NCI-H226 (cell line): ENCODE measurements around the gene ZNF141.
"Not testable (repeated sequence)": the region's sequence is repeated elsewhere in the genome, so short reads cannot be mapped to it uniquely, and the experiment has no call there.

Source experiments
- DNase-seq: peaks from one replicate; pipeline ENCODE4 v3.0.0-alpha.2; 2015

Gene ZNF141

DNA sequence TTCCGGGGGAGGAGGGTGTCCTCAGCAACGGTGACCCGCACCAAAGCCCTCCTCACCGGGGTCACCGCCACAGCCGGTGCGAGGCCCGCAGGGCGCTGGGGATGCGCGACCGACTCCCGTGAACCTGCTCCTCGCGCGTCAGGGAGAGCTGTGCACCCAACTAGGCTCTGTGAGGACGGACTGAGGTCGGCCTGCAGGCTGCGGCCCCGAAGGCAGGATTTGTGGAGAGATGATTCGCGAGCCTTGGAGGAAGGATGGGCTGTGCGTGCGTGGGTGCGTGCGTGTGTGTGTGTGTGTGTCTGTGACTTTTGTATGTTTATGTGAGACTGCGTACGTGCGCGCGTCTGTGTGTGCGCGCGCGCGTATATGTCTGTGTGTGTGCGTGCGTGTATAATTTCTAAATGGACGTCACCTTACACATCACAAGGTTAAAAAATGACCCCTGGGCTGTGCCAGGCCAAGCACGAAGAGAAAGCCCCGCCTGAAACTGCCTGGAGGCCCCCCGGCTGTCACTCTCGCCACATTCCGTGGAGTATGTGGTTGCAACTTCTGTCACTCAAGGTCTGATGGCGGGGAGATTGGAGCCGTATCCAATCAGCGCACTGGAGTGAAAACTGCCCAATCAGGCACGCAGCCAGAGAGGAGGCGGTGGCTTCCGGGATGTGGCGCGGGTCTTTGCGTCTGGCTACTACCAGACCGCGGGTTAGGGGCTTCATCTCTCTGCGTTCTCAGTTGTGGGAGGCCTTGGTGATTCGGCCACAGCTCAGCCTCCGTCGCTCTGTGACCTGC lies at the start of gene ZNF141:
Gene ZNF141, plus strand, starts transcription at position 672 of the 789 bp plus-strand sequence. CDS start 170 bp downstream, outside the sequence.
- DNase-seq = peak; percentile 95

DNA sequence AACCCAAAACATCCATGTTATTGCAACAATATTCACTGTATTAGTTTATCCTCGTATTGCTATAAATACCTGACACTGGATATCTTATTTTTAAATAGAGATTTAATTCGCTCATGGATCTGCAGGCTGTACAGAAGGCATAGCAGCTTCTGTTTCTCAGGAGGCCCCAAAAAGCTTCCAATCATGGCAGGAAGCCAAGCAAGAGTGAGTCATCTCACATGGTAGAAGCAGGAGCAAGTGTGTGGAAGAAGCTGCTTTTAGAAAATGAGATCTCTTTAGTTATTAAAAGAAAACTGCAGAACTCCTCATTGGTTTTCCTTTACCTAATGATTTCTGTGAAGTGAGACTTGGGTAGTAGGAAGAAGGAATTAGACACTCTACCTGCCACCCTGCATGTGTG lies 48.7 kb upstream of the ZNF141 start:
- DNase-seq = no peak

DNA sequence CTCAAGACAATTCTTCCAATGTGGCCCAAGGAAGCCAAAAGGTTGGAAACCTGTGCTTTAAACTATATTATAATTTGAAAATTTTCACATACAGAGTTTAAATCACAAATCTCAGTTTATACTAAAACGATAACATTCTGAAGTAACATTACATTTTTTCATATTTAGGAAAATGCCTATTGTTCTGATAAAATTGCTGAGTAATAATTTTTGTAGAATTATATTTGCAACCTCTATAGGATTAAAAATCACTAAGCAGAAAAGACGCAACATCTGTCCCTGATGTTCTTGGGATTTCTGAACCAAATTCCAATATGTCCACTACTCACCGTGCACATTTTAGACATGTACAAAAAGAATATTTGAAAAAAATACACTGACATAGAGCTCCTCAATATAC lies 42.9 kb upstream of the ZNF141 start:
- DNase-seq = no peak

DNA sequence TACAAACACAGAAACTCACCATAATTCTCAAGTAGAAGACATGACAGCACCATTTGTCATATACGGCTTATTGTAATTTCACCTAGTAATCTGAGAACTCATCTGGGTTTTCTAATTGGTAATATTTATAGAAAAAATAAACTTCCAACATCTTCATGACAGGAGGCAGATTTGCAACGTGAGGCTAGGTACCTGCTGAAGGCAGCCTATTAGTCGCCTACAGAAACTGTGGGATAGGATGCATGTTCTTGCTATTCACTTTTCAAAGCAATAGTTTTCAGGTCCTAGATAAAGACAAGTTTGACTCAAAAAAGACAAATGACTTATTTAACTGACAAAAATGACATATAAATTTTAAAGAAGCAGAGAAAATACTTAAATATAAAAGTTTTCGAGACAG lies 35.2 kb upstream of the ZNF141 start:
- DNase-seq = no peak

DNA sequence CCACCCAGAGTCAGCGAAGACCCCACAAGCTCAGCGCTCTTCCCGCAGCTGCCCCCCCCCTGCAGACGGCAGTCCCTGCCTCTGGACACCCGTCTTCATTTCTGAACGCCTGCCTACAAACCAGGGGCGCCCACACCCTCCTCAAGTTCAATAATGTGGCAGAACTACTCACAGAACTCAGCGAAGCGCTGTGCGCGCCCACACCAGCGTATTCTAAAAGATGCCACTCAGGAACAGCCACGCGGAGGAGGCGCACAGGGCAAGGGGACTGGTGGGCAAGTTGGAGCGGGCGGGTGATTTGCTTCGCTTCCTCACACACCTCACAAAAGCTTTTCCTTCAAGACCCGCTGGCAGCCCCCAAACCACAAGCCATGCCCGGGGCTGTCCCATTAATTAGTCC lies 33.1 kb upstream of the ZNF141 start:
- not testable (repeated sequence) for DNase-seq

DNA sequence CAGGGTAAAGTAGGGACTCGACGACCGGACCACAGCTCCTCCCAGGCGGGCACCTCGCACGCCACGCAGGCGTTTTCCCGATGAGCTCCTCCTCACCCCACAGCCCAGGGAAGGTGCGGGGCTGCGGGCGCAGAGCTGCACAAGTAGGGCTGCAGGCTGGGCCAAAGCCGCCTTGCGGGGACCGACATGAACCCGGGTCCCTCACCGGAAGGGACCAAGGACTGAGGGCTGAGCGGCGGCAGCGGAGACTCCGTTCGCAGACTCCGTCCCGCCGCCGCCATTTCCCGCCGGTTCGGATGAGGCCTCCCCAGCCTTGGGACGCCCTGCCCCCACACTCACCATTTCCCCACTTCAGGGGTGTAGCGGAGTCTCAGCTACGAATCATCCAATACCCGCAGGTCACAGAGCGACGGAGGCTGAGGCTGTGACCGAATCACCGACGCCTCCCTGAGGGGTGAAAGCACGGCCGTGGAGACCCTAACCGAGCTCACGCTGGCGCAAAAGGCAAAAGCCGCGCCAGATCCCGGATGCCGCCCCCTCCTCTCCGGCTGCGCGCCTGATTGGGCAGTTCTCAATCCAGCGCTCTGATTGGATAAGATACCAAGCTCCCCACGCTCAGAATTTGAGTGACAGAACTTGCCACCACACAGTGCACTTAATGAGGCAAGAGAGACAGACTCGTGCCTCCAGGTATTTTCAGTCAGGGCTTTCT lies 32.5 kb upstream of the ZNF141 start, which contains the start of gene ZNF732:
Gene ZNF732, minus strand, starts transcription at position 506 of the 712 bp plus-strand sequence. Its CDS starts 164 bp downstream, at position 342.
- no peak for DNase-seq

DNA sequence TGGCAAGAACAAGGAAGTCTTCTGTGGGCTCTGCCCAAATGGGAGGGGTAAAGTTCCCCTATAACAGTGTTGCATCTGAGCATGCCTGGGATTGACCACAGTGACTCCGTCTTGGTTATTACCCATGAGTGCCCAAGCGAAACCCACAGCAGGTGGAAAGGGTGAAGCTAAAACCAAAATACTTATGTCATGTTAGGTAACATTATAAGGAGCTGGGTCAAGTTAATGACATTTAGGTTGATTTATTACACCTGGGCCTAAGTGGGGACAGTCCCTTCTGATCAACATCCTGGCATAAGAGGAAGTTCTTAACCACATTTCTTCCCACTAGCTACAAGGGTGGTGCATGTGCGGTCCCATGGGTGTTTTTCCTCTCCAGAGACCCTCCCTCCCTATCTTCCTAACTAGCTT lies 31.1 kb upstream of the ZNF141 start:
- no peak for DNase-seq

DNA sequence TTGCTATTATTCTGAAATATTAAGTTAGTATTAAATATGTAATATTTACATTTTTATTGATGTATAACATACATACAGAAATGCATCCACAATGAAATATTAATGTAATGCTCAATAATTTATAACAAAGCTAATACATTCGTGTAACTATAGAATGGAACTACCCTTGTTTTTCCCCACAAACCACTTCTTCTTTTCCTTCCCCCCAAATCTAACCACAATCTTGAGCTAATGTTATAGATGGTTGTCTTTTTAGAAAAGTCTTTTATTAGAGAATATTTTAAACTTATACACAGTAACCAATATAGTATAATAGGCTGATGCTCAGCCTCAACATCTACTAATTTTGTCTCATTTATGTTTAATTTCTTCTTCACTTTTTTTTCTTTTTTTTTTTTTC lies 27.8 kb upstream of the ZNF141 start:
- DNase-seq = no peak

DNA sequence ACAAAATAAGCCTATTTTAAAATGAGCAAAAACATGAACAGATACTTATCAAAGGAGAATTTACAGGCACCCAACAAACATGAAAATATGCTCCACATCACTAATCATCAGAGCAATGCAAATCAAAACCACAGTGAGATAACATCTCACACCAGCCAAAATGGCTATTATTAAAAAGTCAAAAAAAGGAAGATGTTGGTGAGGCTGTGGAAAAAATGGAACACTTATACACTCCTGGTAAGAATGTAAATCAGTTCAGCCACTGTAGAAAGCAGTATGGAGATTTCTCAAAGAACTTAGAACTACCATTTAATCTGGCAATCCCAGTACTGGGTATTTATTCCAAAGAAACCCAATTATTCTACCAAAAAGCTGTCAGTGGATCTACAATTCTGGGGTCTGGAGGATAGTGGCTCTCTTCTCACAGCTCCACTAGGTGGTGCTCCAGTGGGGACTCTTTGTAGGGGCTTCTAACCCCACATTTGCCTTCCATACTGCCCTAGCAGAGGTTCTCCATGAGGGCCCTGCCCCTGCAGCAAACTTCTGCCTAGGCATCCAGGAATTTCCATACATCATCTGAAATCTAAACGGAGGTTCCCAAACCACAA lies 23.2 kb upstream of the ZNF141 start:
- DNase-seq = no peak

DNA sequence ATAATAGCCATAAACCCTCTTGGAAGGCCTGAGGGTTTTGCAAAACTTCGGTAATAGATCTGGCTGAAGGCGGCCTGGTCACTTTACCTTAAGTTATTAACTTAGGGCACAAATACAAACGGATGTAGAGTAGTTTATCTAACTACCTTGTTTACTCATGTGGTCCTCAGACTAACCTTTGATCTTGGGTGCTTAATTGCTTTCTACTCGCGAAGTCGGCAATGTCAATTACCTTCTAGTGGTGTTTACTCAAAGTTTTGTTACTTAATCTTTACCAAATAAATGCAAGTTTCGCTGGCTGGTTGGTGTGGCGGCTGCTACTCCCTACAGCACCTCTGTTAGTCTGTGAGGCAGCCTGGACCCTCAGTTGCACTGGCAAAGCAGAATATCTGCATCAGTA lies 8.9 kb upstream of the ZNF141 start:
- no peak for DNase-seq

DNA sequence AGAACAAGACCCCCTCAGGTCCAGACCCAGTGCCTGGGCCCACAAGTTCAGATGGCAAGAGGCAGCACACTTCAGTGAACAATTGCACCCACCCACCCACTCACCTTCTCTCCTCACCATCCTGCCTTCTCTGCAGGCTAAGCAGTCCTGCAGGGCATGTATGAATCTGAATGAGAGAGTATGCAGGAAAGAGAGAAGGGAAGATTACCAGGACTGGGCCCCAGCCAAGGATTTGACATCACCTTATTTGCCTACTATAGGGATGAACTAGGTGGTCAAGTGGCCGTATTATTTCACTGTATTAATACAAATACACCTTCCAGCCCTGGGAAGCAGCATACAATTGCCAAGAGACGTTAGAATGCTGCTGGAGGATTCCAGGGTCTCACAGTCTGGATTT lies 2.1 kb upstream of the ZNF141 start:
- no peak for DNase-seq

DNA sequence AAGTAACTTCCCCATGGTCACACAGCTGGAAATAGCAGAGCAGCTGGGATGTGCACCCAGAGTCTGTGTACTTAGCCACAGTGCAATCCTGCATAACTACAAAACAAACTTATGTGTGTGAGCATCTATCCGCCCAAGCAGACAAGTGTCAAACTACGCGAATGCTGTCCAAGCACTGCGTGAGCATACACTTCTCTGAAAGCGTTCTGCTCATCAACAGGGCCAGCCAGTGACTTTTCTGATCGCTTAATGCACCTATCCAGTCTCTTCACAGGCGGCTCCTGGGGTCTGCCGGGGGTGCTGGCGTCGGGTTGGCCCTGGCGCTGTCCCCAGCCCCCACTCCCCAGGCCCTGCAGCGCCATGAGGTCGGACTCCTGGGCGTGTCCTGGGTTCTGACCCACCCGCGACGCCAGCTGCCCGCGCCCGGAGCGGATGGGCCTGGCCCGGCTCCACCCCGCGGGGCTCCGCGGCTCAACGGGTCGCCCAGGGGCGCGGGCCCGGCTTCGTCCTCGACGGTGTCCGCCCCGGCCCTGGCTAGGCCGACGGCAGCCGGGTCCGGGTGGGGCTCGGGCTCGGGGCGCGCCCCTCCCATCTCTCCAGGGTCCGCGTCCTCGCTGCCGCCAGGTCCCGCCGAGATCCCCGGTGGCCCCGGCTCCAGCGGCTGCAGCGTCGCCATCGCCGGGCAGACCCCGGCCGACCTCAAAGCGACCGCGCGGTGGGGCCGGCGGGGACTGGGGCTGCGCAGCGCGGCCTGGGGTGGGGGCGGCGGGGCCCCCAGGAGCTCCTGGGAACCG lies 1.3 kb upstream of the ZNF141 start:
- no peak for DNase-seq

DNA sequence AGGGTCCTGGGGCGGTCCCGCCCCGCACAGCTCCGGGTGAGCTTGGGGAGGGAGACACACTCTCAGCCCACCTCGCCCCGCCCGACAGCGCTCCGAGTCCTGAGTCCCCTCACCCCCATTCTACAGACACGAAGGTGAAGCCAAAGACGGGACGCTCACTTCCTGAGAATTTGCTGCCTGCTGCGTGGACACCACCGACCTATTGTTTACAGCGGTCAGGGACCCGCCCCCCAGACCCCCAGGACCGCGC lies 796 bp upstream of the ZNF141 start:
- no peak for DNase-seq

DNA sequence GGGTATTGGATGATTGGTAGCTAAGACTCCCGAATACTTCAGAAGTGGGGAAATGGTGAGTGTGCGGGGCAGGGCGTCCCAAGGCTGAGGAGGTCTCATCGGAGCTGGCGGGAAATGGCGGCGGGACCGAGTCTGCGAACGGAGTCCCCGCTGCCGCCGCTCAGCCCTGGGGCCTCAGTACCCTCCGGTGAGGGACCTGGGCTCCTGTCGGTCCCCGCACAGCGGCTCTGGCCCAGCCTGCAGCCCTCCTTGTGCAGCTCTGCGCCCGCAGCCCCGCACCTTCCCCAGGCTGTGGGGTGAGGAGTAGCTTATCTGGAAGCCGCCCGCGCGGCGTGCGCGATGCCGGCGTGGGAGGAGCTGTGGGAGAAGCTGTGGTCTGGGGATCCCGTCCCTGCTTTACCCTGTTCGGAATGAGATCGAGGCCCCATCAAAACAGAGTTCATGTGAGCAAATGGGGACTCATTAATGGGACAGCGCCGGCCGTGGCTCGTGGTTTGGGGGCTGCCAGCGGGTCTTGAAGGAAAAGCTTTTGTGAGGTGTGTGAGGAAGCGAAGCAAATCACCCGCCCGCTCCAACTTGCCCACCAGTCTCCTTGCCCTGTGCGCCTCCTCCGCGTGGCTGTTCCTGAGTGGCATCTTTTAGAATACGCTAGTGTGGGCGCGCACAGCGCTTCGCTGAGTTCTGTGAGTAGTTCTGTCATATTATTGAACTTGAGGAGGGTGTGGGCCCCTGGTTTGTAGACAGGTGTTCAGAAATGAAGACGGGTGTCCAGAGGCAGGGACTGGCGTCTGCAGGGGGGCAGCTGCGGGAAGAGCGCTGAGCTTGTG lies 531 bp downstream of the ZNF141 start:
- DNase-seq = peak; percentile 8

DNA sequence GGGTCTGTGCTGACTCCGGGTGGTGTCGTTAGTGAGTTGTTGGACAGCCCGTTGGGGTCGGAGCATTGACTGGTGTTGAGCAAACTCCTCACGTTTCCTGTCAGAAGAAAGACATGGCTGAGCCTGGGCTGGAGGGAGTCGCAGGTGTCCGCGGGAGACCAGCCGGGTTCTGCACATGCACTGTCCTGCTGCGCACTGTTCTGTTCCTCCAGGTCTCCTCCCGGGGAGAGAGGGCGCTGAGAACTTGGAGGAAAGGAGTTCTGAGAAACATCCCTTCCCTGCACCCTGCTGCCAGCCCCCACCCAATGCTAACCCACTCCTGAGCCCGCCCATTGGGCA lies 1.1 kb downstream of the ZNF141 start:
- no peak for DNase-seq

DNA sequence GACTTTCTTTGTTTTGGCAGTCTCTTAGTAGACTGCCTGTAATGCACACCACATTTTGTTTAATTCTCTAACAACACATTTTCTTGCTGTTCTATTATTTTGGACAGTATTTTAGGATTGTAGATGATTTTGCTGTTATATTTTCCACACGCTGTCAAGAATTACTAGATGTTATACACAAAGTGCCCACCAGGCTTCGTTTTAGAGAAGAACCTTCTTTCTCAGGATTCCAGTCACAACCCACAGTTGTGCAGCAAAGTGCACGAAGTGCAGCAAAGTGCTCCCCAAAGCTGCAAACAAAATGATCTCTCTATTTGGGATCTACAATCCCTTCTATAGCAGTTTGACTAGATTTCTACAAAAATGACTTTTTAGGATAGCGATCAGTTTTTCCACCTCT lies 2.4 kb downstream of the ZNF141 start:
- DNase-seq = no peak

DNA sequence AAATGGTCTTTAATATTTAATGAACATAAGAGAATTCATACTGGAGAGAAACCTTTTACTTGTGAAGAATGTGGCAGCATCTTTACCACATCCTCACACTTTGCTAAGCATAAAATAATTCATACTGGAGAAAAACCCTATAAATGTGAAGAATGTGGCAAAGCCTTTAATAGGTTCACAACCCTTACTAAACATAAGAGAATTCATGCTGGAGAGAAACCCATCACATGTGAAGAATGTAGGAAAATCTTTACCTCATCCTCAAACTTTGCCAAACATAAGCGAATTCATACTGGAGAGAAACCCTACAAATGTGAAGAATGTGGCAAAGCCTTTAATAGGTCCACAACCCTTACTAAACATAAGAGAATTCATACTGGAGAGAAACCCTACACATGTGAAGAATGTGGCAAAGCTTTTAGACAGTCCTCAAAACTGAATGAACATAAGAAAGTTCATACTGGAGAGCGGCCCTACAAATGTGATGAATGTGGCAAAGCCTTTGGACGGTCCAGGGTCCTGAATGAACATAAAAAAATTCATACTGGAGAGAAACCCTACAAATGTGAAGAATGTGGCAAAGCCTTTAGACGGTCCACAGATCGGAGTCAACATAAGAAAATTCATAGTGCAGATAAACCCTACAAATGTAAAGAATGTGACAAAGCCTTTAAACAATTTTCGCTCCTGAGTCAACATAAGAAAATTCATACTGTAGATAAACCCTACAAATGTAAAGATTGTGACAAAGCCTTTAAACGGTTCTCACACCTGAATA lies 35.6 kb downstream of the ZNF141 start:
- DNase-seq = no peak

DNA sequence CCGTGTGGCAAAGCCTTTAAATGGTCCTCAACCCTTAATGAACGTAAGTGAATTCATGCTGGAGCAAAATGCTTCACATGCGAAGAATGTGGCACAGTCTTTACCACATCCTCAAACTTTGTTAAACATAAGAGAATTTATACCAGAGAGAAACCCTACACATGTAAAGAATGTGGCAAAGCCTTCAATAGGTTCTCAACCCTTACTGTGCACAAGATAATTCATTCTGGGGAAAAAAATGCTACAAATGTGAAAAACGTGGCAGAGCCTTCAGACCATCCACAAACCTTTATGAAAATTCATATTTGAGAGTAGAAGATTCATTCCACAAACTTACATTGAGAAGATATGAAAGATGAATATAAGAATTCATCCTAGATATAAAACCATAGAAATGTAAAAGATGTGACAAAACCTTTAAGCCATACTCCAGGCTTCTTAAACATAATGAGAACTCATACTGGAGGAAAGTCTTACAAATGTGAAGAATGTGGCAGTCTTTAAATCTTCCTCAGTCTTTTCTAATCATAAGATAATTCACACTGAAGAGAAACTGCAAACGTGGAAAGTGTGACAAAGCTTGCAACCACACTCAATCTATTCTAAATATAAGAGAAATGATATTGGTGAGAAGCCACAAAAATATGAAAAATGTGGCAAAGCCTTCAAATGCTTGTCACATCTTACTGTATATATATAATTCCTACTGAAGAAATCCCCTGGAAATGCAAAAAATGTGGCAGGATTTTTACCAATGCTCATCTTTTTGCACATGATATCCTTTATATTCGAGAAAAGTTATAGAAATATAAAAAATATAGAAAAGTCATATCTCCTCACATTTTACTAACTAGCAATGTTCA lies 36.9 kb downstream of the ZNF141 start:
- no peak for DNase-seq

DNA sequence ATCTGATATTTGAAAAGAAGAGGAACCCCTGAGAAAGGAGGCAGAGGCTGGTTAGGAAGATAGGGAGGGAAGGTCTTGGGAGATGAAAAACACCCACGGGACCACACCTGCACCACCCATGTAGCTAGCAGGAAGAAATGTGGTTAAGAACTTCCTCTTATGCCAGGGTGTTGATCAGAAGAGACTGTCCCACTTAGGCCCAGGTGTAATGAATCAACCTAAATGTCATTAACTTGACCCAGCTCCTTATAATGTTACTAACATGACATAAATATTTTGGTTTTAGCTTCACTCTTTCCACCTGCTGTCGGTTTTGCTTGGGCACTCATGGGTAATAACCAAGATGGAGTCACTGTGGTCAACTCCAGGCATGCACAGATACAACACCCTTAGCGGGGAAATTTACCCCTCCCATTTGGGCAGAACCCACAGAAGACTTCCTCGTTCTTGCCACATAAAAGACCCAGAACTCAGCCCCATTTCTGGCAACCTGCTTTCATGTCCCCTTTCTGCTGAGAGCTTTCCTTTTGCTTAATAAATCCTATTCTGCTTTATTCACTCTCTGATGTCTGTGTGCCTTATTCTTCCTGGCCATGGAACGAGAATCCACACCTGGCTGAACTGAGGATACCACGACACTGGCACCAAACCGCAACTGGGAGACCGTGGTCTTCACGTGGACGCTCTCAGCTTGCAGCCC lies 46.8 kb downstream of the ZNF141 start:
- no peak for DNase-seq
